SK-N-SH treated with all-trans-retinoic acid at 6 μM for 48 hours (cell line): ENCODE measurements around the gene PLG.

Experiments used
- GLIS3 ChIP-seq: fragments of 250-450 bp; sonication (Bioruptor Pico); IDR thresholded peaks from 2 replicates; pipeline ENCODE4 v1.5.0; 2020; ENCODE audit warnings: mild to moderate bottlenecking, moderate library complexity
- PATZ1 ChIP-seq: fragments of 250-450 bp; sonication (Bioruptor Pico); IDR thresholded peaks from 2 replicates; pipeline ENCODE4 v1.8.0; 2020; ENCODE audit warnings: mild to moderate bottlenecking, moderate library complexity, borderline replicate concordance
- PPARA ChIP-seq: fragments of 250-450 bp; sonication (Bioruptor Pico); IDR thresholded peaks from 2 replicates; pipeline ENCODE4 v1.5.0; 2020; ENCODE audit warnings: mild to moderate bottlenecking, borderline replicate concordance
- RARB ChIP-seq: fragments of 250-450 bp; sonication (Bioruptor Pico); IDR thresholded peaks from 2 replicates; pipeline ENCODE4 v1.8.0; 2021; ENCODE audit warnings: mild to moderate bottlenecking, moderate library complexity
- TOX ChIP-seq: fragments of 250-450 bp; sonication (Bioruptor Pico); IDR thresholded peaks from 2 replicates; pipeline ENCODE4 v1.8.0; 2021; ENCODE audit warnings: mild to moderate bottlenecking, moderate library complexity, borderline replicate concordance
- ZFP30 ChIP-seq: fragments of 450-650 bp; formaldehyde crosslinking; IDR thresholded peaks from 2 replicates; pipeline ENCODE4 v1.5.0; 2022; ENCODE audit warnings: mild to moderate bottlenecking, moderate library complexity
- ZNF565 ChIP-seq: fragments of 450-650 bp; formaldehyde crosslinking; conservative IDR thresholded peaks from 2 replicates; pipeline ENCODE4 v1.5.0; 2020; ENCODE audit warnings: low read depth, mild to moderate bottlenecking, moderate library complexity

- TF ChIP-seq PATZ1 (CRISPR knock-in tag) (no peak), ZNF565 (CRISPR knock-in tag) (no peak), ZFP30 (CRISPR knock-in tag) (no peak), TOX (CRISPR knock-in tag) (no peak), RARB (CRISPR knock-in tag) (no peak), GLIS3 (CRISPR knock-in tag) (no peak), PPARA (CRISPR knock-in tag) (no peak)
These were observed 31.1 kb downstream of the PLG start for GRCh38 chr6:160733050-160733646.
